NCI-H1436 (cell line): ENCODE data around the gene ATF4.
"Not testable (repeated sequence)": the region's sequence is repeated elsewhere in the genome, so short reads cannot be mapped to it uniquely, and the experiment has no call there.

Experiments
- DNase-seq: peaks from one replicate; lab custom pipeline; 2025; lab: John Stamatoyannopoulos, UW

The ATF4 gene

GRCh38 chr22:39489094-39490068, 31.0 kb upstream of the ATF4 start:
- DNase-seq, result no peak

- DNase-seq, result peak; percentile 79
Measured at GRCh38 chr22:39490135-39490798, 30.1 kb upstream of the ATF4 start.

GRCh38 chr22:39490966-39491680, 29.2 kb upstream of the ATF4 start:
- DNase-seq, result no peak

DNA sequence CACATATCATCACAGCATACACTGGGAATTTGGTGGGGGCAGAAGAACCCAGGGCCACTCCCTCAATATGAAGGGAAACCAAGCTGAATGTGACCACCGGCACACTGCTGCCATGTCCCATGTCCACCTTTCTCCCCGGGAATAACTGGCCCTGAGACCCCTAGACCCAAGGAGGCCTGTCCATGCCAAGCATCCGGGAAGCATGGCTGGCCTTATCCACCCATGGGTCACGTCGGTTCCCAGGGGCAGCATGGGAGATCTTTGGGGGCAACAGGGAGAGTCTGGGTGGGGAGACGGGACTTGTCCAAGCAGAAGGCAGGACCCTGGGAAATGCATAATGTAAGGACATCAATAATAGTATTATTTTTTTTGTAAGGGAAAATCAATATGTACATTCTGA, 28.7 kb upstream of the ATF4 start:
- DNase-seq, result no peak

DNA sequence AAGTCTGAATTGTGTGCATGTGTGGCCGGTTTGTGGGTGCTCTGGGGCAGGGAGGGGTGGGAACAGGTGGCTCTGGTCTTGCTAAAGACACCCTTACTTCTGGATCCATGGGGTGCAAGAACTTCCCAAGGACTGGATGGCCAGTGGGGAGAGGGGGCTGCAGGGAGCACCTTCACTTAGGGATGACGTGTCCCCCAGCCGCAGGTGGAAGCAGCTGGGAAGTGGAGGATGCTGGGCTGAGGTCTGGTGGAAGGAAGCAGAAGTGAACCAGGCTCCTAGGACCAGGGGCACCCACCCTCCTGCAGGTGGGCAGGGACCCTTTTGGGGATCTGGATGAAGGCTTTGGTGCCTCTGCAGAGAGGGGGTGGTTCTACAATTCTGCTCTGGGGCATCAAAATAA, 28.2 kb upstream of the ATF4 start:
- no peak for DNase-seq

DNA sequence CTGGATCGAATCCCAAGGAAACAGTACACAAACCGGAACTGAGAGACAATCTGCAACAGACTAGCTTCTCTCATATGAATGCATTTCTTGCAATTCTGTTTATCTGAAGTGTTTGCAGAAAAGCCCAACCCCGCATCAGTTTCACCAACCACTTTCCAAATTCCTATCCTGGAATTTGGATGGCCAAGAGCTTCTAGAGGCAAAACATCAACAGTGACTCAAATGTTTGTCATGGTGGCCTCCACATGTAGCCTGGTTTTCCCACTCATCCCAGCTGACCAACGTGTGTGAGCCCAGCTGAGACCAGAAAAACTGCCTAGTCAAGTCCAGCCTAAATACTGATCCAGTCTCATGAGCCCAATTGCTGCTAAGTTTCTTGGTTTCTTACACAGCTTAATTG, 26.6 kb upstream of the ATF4 start:
- no peak for DNase-seq

DNA sequence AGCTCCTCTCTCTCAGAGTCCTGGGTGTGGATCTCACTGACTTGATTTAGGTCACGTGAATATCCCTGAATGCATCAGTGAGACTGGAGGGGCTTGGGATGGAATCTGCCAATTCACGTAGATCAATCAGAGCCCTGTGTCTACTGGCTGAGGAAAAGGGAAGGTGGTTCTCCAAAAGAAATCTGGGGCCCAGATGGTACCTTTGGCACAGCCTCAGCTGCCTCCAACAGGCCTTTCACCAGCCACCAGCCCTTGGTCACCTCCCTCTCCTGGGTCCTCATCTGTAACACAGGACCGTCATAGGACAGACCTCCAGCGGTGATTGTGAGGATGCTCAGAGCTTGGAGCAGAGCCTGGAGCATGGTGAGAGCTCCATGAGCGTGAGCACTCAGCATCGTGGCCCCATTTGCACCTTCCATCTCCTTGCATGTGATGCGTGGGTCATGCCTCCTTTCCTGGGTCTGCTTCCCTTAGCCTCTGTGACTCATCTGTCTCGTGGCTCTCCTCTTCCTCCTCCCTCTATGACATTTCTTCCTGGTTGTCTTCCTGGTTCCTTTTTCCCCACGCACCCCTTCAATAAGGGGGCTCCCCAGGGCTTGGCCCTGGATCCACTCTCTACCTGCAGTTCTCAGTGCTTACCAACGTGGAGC, 25.8 kb upstream of the ATF4 start:
- no peak for DNase-seq

GRCh38 chr22:39496131-39496838, 24.1 kb upstream of the ATF4 start:
- peak; percentile 68 for DNase-seq

DNA sequence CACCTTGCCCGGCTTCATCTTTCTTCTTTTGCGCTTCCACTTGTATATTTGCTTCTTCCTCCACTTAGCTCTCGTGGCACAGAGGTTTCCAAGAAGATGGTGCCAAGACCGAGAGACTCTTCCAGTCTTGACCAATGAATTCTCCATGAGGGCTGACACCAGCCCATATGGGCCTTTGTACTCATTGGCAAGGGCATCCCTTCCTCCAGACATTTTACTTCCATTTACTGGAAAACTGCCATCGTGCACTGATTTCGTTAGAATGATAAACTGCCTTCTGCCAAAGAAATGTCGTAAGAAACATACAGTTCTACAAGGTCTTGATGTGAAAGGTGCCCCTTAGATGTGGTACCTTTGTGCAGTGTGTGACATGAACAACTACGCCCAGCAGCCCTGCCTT, 22.9 kb upstream of the ATF4 start:
- no peak for DNase-seq

DNA sequence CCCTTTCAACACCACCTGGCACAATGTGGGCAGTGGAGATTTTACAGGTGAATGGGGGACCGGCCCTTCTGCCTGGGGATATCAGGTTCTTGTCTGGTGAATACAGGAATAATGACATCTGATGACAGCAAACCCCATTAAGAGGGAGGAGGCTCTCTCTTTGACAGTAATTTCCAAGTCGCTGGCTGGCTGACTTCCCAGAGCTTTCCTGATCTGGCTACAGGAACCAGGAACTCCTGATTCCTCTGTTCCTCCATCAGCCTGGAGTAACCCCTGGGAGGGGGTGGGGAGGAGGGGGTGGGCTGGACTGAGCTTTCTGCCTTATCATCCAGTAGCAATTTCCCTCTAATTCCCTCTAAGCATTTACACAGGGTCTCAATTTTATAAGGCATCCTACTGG, 22.0 kb upstream of the ATF4 start:
- DNase-seq, result peak; percentile 24

GRCh38 chr22:39498802-39499201, 21.6 kb upstream of the ATF4 start:
- no peak for DNase-seq

DNA sequence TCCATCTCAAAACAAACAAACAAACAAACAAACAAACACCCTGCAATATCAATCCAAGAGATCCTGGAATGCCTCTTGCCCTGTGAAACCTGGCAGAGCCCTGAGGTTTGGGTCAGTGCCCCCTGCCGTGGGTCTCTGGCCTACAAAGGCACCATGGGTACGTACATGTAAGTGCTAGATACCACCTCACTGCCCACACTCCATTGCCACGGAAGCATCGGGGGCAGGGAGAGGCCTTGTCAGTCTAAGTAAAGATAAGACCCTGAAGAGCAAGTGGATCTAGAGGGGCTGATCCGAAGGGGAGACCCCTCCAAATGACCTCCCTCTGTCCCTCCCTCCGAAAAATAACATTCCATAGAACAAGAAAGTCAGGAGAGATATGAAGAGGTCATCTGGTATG, 20.3 kb upstream of the ATF4 start:
- DNase-seq, result no peak

DNA sequence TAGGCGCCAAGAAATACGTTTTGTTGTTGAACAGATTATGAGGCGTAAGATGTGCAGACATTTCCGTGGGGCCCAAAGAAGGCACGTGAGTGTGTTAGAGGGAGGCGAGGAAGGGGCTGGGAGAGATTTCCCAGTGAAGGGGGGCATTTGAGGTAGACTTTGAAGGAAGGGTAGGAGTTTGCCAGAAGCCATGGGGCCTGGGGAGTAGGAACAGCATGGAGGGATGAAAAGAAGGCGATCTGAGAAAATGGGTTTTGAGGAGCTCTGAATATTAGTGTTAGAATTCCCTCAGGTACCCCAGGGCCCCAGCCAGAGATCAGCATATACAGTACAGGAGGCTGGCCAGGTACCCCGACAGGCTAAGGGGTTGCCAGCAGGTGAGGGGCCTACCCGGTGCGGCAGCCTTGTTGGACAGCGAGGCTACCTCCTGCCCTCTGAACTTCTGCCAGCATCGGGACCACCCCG, 18.7 kb upstream of the ATF4 start:
- DNase-seq, result no peak

- DNase-seq, result peak; percentile 95
Measured at GRCh38 chr22:39502109-39502788, 18.1 kb upstream of the ATF4 start, which contains the start of gene MIEF1. TSS of gene MIEF1 (plus strand) at chr22:39502290. CDS start at chr22:39511295, 9,005 bp downstream.

DNA sequence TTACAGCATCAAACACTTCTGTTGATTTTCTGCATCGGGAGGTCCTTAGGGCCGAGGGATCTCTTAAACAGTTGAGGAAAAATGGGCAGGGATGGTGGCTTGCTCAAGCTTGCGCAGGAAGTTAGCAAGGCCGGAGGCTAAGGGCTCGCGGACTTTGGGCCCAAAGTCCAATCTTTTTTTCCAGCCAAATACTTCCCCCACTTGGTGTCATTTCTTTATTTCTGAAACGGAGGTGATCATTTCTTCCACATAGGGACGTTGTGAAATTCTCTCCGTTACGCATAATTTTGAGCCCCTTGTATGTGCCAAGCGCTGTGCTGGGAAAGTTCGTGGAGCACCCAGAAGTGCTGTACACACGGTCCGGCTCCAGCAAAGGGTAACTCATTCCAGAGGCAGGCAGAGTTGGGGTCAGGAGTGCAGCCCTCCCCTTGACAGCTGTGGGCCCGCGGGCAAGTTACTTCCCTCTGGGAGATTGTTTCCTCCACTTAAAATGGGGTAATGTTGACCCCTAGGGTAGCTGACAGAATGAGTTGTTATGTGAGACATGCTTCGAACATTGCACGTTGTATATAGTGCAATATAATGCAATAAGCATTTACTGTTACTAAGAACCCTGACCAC, 17.5 kb upstream of the ATF4 start:
- no peak for DNase-seq

DNA sequence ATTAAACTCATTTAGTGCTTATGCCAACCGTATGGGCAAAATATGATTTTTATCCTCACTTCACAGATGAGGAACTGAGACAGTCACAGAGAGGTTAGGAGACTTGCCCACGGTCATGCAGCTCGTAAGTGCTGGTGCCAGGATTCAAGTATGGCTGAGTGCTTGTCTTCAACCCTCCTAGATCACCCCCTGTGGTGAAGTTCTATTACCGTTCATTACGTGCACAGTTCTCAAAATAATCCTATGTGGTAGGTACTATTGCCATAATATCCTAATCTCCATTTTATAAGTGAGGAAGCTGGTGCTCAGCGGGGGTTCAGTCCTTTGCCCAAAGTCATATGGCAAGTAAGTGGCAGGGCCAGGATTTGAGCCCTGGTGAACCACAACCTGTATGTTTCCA, 16.7 kb upstream of the ATF4 start:
- no peak for DNase-seq

- DNase-seq, result no peak
Measured at GRCh38 chr22:39504071-39504470, 16.3 kb upstream of the ATF4 start.

GRCh38 chr22:39507021-39507420, 13.3 kb upstream of the ATF4 start:
- not testable (repeated sequence) for DNase-seq

GRCh38 chr22:39508393-39508792, 12.0 kb upstream of the ATF4 start:
- DNase-seq, result no peak

DNA sequence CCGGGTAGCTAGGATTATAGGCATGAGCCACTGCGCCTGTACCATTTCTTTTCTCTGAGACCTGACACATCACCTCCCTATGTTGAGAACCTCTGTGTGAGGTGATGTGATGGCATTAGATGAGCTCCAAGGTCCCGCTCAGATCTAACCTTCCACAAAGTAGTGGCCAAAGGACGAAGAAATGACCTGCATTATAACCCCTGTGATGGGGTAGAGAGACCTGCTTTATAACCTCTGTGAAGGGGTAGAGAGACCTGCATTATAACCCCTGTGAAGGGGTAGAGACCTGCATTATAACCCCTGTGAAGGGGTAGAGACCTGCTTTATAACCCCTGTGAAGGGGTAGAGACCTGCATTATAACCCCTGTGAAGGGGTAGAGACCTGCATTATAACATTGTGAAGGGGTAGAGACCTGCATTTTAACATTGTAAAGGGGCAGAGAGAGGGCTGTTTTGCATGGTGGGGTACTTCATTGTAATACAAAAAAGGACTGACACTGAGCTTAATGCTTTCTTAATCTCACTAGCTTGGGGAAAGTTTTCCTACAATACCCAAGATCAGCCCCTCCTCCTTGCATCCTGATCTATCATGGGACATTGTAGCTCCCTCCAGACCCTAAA, 9.7 kb upstream of the ATF4 start:
- DNase-seq, result no peak
